GM15510 (cell line): ENCODE data around the gene PTGS2.

Source experiments
- POLR2A ChIP-seq: IDR thresholded peaks from 3 replicates; pipeline ENCODE4 v1.6.1; 2011; ENCODE audit warnings: borderline replicate concordance; ENCODE audit not compliant: insufficient read length; ENCODE audit errors: extremely low read depth

Gene PTGS2

GRCh38 chr1:186680245-186681061, at the start of gene PTGS2:
Gene PTGS2, minus strand, starts transcription at chr1:186680423. Its CDS starts 133 bp downstream, at chr1:186680290.
- TF ChIP-seq POLR2A, result peak; percentile 22

DNA sequence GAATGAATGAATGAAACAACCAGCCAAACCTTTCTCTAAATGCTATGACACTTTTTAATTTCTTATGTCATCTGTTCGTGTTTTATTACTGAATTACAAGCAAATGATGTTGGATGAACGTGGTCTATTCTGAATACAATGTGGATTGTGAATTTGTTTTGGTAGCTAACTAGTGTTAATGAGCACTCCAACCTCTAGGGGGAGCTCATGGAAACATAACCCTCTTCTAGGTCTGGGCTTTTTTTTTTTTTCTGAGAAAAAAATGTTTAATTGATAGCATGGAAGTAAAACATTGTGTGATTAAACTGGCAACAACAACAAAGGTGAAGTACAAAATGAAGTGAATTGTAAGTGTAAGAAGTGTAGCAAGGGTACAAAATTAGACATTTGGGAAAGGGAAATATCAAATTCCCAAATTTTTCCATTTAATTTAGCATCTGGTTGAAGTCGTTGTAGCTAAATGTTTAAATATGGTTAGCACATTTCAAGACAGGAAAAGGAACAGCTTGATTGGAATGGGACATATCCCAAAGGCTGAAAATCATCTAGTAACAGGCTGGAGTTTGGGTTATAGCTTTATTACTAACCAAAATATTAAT, 42.6 kb upstream of the PTGS2 start:
- TF ChIP-seq POLR2A, result no peak

DNA sequence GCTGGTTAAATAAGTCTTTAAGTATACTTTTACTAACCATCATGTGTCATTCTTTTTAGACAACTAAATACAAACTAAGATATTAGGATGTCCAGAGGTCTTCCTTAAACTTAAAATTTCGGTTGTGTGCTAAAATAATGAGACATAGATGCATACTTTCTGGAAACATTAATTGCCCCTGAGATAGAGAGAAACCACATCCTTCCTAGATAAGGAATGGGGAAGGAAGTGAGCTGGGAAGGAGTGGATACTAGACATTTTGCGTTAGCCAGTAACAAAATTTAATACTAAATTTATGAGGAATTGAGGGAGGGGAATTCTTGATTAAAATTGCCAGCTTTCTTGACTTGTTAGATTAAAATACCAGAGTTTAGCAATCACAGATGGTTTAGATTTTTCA, 37.1 kb upstream of the PTGS2 start:
- TF ChIP-seq POLR2A, result no peak

GRCh38 chr1:186715887-186716809, 35.9 kb upstream of the PTGS2 start:
- TF ChIP-seq POLR2A, result no peak

- no peak for TF ChIP-seq POLR2A
Measured at GRCh38 chr1:186710696-186711095, 30.5 kb upstream of the PTGS2 start.

- no peak for TF ChIP-seq POLR2A
Measured at GRCh38 chr1:186708694-186709097, 28.5 kb upstream of the PTGS2 start.

- TF ChIP-seq POLR2A, result no peak
Measured at GRCh38 chr1:186703209-186703766, 23.1 kb upstream of the PTGS2 start.

DNA sequence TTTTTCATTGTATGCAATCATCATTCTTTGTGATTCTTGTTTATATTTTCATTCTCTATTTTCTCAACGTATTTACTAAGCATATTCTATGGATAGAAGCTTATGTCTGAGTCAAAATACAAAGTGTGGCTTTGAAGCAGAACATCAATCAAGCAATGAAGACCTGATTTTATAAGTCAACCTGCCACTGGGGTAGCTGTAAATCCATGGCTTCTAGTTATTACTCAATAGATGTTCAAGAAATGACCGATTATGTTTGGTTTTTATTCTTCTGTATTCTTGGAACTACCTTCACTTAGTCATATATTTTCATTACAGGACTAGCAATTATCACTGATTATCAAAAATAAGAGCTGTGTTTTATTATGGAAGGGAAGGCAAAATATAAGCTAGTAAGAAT, 20.5 kb upstream of the PTGS2 start:
- TF ChIP-seq POLR2A, result no peak

- TF ChIP-seq POLR2A, result no peak
Measured at GRCh38 chr1:186699519-186699918, 19.3 kb upstream of the PTGS2 start.

GRCh38 chr1:186689907-186690306, 9.7 kb upstream of the PTGS2 start:
- TF ChIP-seq POLR2A, result no peak

GRCh38 chr1:186689376-186689775, 9.2 kb upstream of the PTGS2 start:
- no peak for TF ChIP-seq POLR2A

DNA sequence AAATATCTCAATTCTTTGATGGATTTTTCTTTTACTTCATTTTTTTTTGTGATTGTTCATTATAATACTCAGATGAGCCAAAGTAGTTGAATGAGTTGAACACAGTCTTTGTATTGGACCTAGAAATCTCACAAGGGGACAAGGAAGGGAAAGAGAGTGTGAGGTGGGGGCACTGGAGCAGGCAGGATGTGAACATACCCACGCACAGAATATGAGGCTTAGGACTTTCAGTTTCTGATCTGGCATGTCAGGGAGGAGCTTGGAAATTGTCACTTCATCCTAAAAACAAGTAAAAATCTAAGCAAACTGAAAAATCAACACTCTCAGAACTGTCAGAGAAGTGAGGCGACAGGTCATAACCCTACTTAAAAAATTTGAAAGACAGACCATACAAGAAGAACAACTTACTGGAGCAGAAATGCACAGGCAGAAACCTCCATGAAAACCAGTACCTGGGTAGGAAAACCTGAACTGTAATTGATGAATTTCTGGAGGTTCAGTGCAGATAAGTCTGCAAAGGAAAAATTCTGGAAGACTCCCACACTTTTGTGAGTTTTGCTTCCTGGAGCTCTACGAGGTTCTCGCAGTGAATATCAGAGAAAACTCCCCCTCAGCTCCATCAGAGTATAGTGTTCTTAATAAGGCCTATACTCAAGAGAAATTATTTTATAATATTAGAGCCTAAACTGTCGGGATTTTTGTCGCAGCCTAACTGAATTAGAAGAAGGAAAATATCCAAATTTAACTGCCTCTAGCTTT, 3.6 kb upstream of the PTGS2 start:
- no peak for TF ChIP-seq POLR2A

GRCh38 chr1:186682736-186683135, 2.5 kb upstream of the PTGS2 start:
- no peak for TF ChIP-seq POLR2A

DNA sequence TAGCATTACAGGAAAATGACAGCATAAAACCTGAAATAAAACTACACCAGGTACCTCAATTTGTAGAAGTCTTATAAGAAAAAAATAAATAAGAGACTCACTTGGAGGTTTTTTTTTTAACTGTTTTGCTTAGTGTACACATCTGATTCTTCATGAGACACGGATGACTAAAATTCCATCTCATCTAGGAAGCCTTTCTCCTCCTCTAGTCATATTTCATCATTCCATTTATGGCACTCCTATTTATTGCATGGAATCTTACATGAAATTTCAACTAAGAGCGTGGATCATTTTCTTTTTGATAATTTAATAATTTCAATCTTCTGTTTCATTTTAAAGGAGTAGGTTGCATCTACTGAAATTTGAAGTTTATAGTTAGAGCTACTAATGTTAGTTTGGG, 1.6 kb upstream of the PTGS2 start:
- no peak for TF ChIP-seq POLR2A
